DMS114 treated with DMSO at 0.1 percent for 48 hours (cell line): Measurements from ENCODE around the gene MAP3K3.
A peak's percentile ranks its signal among the peaks of the same experiment; 100 is the strongest.
"Not testable (repeated sequence)": the region's sequence is repeated elsewhere in the genome, so short reads cannot be mapped to it uniquely, and the experiment has no call there.

Experiments used
- DNase-seq: peaks from one replicate; lab custom pipeline; 2025; ENCODE audit not compliant: unreplicated experiment; lab: John Stamatoyannopoulos, UW

Gene MAP3K3

GRCh38 chr17:63704259-63704576 lies 82.0 kb downstream of the MAP3K3 start:
- DNase-seq, result no peak

- DNase-seq, result no peak
These were observed 82.6 kb downstream of the MAP3K3 start for GRCh38 chr17:63704836-63705235.

- no peak for DNase-seq
These were observed 83.4 kb downstream of the MAP3K3 start for GRCh38 chr17:63705657-63706056.

- DNase-seq, result no peak
These were observed 84.3 kb downstream of the MAP3K3 start for GRCh38 chr17:63706336-63707082.

GRCh38 chr17:63707151-63707550 lies 84.9 kb downstream of the MAP3K3 start:
- DNase-seq, result no peak

GRCh38 chr17:63709110-63709509 lies 86.9 kb downstream of the MAP3K3 start:
- DNase-seq, result no peak

GRCh38 chr17:63714550-63715277 lies 92.5 kb downstream of the MAP3K3 start:
- no peak for DNase-seq

- no peak for DNase-seq
These were observed 94.2 kb downstream of the MAP3K3 start for GRCh38 chr17:63716426-63716825.

- no peak for DNase-seq
These were observed 96.8 kb downstream of the MAP3K3 start for GRCh38 chr17:63718988-63719387.

GRCh38 chr17:63720194-63720593 lies 98.0 kb downstream of the MAP3K3 start:
- not testable (repeated sequence) for DNase-seq

GRCh38 chr17:63722403-63722802 lies 100.2 kb downstream of the MAP3K3 start:
- DNase-seq, result no peak

- DNase-seq, result no peak
These were observed 113.5 kb downstream of the MAP3K3 start for GRCh38 chr17:63735691-63736090.

- no peak for DNase-seq
These were observed 118.4 kb downstream of the MAP3K3 start for GRCh38 chr17:63740464-63741142.

GRCh38 chr17:63741143-63741407 lies 118.9 kb downstream of the MAP3K3 start:
- DNase-seq, result no peak

GRCh38 chr17:63741408-63742173 lies 119.4 kb downstream of the MAP3K3 start, which contains the start of gene STRADA:
Gene STRADA (minus strand): TSS chr17:63741799. CDS start chr17:63728369, 13,430 bp downstream.
- DNase-seq, result peak; percentile 95
